ENCODE results near the gene HASPIN. TPM values are rescaled to one million over a fixed set of nuclear protein-coding genes. Genes with fewer than 3 reads are reported as not detected.

Gene HASPIN
- 20.5 and 22.6 TPM in 2 replicates for total RNA-seq (2014; rRNA removed; shearing (Covaris generic))

DNA sequence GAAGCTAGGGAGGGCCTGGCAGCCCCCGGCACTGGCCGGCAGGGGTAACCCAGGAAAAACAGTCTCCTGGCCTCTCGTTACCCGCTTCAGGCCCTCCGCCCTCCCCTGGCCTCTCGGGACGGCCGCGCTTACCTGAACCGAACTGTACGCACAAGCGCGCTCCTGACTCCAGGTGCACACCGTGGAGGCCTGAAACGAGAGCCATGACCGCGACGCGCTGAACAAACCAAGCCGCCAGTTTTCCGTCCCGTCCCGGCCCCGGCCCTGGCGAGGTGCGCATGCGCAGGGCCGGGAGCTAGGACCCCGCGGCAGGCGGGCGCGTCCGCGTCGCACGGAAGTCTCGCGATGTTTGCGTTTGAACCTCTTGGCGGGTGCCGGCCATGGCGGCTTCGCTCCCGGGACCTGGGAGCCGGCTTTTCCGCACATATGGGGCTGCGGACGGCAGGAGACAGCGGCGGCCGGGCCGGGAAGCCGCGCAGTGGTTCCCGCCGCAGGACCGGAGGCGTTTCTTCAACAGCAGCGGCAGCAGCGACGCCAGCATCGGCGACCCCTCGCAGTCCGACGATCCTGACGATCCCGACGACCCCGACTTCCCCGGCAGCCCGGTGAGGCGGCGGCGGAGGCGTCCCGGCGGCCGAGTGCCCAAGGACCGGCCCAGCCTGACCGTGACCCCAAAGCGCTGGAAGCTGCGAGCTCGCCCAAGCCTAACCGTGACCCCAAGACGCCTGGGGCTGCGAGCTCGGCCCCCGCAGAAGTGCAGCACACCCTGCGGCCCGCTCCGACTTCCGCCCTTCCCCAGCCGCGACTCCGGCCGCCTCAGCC, at the start of gene HASPIN:
HASPIN (plus strand) TSS at position 348 of the 822 bp plus-strand sequence; CDS start at position 381, 33 bp downstream.
- peak; percentile 78 for DNase-seq (ENCODE audit: low spot score)

DNA sequence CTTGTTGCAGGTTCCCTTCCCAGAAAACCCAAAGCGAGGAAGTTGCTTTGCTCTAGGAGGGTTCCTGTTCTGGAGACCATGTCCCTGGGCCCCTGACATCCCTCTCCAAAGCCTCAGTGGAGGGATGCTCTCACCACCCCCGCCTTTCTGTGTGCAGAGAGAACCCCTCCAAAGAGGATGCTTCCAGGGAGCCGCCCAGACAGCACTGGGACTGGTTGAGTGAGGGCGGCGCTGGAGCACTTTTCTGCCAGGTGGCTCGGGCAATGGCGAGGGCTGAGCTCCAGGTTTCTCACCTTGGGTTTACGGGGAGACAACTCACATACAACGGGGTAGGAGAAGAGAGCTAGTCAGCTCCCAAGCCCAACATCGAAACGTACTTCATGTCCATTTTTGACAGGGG, 47.8 kb upstream of the HASPIN start:
- DNase-seq (ENCODE audit: low spot score) = no peak

DNA sequence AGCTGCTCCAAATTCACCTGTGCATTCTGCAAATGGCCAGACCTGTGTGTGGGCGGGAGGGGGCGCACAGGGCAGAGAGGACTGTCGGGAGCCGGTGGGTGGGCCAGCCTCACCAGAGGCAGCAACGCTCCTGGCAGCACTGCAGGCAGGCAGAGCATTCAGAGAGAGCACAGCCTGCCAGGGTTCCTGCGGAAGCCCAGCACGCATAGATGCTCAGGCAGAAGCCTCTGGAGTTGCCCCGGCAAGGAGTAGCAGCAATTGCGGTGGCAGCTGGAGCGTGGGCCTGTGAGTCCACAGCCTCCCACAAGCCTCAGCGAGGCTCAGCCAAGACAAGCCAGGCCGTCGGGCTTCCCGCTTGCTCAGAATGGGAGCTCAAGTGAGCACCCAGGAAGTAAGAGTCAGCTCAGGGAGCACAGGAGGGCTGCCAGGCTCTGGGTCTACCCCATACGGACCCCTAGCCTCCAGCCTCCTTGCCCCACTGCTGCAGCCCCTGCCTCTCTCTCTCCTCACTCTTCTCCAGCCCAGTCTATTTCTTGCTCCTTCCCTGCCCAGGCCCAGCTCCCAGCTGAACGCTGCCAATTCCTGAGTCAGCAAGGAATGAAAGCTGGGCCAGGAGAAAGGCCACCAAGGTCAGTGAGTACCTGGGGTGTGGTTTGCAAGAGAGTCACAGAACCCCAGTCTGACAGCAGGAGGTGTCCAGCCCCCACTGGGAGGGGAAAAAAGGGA, 45.4 kb upstream of the HASPIN start:
- DNase-seq (ENCODE audit: low spot score) = no peak

DNA sequence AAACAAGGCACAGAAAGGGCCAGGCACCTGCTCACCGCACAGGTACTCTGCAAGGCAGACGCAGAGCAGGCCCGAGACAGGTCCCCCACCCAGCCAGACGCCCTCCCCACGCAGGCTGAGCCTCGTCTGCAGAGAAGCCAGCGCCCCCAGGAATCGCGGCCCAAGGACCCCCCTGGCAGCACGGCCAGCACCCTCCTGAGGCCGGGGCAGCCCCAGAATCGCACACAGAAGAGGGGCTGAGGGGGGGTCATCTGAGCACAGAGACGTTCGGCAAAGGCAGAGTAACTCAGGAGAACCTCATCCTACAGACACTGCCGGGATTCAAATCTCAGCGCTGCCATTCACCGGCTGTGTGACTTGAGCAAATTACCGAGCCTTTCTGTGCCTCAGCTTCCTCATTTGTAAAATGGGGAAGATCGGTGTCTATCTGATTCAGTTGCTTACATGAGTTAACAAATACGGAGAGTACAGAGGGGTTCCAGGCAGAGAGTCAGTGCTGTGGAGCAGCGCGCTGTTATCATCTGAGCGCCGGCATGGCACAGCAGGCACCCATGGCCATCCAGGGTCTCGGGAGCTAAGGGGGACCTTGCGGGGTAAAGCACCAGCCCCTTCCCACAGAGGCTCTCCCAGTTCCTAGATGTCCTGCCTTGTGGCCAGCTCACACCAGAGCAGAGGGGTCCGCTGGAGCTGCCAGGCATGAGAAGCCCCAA, 44.7 kb upstream of the HASPIN start:
- no peak for DNase-seq (ENCODE audit: low spot score)

DNA sequence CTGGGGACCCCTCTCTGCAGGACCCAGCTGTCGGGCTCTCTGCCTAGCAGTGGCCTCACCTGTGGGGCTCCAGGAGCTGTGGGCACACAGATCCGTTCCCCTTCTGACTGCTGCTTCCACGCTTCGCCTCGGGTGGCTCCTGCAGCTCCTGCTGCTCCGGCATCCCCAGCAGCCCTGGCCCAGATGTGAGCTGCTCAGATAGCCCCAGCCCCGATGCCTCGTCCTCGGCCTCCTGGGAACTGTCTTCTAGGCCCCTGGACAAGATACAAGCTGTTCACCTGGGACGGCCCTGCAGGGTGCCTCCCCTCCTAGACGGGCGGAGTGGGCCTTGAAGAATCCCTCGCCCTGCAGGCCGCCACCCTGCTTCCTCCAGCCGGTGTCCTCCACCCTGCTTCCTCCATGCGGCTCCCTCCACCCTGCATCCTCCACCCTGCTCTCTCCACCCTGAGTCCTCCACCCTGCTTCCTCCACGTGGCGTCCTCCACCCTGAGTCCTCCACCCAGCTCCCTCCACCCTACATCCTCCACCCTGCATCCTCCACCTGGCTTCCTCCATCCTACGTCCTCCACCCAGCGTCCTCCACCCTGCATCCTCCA, 44.1 kb upstream of the HASPIN start:
- no peak for DNase-seq (ENCODE audit: low spot score)

DNA sequence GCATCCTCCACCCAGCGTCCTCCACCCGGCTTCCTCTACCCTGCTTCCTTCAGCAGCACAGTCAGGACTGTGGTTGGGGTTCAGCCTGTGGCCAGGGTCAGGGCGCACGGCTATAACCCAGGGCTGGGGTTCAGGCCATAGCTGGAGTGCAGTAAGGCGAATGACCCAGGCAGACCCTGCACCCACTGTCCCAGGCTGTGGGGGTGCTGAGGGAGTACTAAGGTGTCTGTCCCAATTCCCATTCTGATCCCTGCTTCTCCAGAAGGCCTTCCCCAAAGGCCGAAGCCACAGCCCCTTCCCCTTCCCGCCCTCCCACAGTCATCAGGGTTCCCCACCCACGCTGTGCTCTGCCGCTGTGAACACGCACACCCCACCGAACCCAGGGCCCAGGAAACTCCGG, 42.6 kb upstream of the HASPIN start:
- no peak for DNase-seq (ENCODE audit: low spot score)

DNA sequence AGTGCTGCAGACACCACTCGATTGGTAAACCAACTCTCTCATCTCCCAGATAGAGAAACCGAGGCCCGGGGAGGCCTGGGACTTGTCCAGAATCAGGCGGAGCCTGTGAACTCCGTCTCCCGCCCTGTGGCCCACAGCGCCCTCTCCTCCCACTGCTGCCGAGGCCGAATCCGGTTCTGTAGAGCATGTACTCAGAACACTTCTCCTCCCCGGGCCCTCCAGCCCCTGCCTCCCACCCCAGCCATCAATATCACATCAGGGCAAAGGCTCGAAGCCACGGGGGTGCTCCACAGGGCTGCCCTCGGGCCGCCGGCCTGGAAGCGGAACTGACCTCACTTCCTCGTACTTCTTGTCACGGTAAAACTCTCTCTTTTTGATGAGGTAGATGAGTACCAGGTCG, 42.1 kb upstream of the HASPIN start:
- DNase-seq (ENCODE audit: low spot score) = no peak

DNA sequence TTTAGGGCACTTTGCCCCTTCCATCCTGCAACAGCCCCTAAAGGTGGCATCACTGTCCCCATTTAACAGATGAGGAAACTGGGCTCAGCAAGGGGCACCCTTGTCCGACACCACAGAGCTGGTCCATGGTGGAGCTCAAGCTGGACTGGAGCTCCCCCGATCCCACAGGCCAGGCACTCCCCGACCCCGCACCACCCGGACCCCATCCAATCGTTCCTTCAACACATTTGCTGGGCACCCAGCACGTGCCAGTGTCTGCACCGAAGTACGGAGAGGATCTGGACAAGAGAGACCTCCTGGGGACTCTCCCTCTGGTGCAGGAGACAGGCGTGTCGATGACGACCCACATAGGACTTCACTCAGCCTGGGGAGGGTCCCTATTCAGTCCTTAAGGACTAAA, 41.7 kb upstream of the HASPIN start:
- no peak for DNase-seq (ENCODE audit: low spot score)

DNA sequence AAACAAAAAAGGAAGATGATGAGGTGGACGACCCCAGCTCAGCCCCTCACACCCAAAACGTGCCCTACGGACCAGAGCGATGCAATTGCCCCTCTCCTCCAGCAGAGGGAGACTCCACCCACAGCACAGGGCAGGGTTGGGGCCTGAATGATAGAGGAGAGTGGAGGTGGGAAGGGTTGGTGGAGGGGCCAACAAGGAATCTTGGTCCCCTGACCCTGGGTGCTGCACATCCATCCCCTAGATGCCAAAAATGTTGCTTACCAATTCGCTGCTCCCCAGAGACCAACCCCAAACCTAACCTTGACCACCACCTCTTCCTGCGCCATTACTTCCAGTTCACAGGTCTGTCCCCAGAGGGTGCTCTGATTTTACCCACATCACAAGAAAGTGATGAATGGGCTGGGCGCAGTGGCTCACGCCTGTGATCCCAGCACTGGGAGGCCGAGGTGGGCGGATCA, 40.6 kb upstream of the HASPIN start:
- peak; percentile 37 for DNase-seq (ENCODE audit: low spot score)

DNA sequence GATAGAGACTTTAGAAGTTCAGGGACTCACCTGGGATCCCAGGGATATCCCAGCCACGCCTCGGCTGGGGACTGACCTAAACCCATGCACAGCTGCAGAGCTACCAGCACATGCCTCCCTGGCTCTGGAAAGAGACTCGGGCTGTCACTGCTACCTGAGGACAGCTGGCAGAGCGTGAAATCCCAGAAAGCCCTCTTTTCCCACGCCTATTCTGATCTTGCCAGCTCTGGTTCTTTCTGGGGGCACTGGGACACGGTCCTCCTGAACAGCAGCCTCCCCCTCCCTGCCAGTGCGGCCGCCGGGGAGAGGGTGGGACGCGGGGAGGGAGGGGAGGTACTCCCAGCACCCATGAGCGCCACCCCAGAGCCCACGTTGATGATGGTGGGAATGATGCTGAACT, 38.5 kb upstream of the HASPIN start:
- no peak for DNase-seq (ENCODE audit: low spot score)

DNA sequence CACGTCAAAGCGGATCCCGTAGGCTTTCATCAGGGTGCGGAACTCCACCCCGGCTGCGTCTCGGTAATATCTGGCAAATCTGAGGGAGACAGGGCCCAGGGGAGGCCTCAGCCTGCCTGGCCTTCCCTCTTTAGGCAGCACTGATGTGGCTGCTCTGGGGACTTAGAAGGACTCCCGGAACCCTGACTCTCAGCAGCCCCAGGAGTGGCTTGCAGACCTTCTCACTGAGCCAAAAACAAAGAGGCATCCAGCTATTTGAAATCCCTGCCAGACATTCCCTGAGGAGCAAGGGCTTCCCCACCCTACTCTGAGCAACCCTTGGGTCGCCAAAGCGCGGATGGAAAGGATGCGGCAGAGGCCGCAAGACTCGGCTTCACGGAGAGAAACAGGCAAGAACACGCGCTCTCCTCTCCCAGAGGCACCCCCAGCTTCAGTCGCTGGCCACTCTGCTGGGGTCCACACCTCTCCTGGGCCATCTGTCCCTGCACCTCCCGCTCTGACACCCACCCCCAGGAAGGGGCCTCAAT, 35.6 kb upstream of the HASPIN start:
- DNase-seq (ENCODE audit: low spot score) = no peak

DNA sequence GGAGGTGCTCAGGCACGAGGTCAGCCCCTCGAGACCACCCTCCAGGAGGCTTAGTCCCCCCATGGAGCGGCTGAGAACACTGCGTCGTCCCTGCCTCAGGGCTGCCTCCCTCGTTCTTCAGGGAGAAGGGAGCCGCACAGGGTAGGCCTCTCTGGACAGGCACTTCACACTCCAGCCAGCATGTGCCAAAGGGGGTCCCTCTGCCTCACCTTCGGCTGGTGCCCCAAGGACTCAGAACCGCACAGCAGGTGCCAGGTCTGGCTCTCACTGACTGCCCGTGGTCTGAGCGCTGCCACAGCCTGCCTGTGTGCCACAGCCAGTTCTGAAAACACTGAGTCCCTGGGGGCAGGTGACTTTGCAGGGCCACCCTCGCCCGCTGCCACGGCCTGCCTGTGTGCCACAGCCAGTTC, 34.8 kb upstream of the HASPIN start:
- no peak for DNase-seq (ENCODE audit: low spot score)

DNA sequence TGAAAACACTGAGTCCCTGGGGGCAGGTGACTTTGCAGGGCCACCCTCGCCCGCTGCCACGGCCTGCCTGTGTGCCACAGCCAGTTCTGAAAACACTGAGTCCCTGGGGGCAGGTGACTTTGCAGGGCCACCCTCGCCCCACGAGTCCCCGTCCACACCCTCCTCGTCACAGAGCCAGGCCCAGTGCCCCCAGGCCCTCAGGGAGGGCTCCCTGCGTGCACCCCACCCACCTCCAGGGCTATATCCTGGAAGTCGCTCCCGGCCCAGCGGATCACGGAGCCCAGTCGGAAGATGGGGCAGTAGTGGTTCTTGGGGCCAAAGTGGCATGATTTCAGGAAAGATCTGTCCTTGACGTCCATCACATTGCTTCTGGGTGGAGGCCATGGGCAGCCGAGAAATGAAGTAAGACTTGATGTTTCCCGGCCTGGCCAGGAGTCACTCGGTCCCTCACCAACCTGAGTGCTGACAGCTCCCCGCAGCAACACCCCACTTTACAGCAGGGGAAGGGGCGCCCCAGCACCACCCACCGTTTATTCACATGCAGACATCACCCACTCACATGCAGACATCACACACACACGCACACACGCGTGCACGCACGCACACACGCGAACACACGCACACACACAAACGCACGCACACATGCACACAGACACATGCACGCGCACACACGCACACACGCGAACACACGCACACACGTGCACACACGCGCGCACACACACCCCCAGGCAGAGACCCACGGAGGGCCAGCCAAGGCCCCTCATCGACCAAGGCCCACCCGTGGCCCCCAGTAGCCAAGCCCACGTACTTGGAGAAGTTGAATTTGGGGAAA, 34.2 kb upstream of the HASPIN start:
- no peak for DNase-seq (ENCODE audit: low spot score)

DNA sequence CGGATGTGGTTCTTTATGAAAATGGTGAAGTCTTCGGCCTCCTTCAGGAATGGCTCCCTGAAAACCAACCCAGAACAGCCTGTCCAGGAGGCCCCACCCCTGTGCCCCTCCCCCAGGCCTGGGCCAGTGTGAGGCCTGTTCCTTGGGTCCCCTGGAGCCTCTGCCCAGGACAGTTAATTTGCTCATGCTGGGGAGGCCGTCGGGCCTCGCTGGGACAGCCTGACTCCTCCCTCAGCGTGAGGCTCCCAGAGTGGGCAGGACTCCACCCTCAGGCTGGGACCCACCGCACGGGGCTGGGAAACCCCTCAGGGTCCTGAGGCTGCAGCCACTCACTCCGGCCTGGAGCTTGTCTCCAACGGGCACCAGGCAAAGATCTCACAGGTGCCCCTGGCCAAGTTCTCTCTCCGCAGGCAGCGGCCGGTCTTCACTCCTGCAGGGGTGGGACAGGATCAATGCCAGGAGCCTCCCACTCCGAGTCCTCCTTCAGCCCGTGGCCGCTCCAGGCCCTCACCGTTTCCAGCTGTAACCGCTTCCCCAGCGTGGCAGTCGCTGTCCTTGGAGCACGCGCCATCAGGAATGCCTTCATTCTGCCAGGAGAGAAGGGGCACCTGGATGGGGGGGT, 33.5 kb upstream of the HASPIN start:
- DNase-seq (ENCODE audit: low spot score) = no peak

DNA sequence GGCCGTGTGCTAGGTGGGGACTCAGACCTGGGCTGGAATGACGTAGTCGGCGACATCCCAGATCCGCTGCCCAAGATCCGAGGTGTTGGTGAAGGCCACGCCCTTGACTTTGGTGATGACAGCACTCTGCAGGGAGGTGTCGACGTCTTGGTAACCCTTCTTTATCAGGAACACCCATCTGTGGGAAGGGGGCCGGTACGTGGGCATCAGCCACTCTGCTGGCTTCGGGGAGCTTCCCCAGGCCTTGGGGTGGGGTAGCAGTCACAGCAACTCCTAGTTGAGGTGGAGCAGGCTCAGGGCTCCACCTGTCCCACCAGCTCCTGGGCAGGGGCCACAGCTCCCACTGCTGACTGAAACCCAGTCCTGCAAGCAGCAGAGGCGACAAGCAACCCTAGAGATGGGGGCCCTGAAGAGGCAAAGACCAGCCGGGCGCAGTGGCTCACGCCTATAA, 32.1 kb upstream of the HASPIN start:
- DNase-seq (ENCODE audit: low spot score) = no peak

DNA sequence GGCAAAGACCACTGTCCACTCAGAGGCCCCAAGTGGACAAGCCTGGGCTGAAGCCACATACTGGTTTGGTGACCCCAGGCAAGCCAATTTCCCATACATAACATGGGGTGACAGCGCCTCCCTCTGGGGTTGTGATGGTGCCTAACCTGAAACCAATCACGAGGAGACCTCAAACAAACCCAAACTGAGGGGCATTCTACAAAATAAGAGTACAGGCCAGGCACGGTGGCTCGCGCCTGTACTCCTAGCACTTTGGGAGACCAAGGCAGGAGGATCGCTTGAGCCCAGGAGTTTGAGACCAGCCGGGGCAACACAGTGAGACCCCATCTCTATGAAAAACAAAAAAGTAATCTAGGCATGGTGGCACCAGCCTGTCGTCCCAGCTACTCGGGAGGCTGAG, 31.4 kb upstream of the HASPIN start:
- no peak for DNase-seq (ENCODE audit: low spot score)

DNA sequence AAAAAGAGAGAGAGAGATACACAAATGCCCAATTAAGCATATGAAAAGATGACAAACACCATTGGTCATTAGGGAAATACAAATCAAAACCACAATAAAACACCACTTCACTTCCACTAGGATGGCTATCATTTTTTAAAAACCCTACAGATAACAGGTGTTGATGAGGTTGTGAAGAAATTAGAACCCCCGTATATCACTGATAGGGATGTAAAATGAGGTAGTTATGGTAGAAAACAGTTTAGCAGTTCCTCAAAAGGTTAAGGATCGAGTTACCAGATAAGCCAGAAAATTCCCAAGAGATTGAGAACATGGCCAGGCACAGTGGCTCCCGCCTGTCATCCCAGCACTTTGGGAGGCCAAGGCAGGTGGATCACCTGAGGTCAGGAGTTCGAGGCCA, 30.6 kb upstream of the HASPIN start:
- DNase-seq (ENCODE audit: low spot score) = no peak

DNA sequence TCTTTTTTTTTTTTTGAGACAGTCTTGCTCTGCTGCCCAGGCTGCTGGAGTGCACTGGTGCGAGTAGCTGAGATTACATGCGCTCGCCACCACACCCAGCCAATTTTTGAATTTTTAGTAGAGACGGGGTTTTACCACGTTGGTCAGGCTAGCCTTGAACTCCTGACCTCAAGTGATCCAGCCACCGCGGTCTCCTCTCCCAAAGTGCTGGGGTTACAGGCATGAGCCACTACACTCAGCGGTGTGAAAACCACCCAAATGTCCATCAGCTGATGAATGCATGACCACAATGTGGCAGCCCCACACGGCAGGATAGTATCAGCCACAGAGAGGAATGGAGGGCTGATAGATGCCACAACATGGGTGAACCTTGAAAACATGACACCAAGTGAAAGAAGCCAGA, 29.9 kb upstream of the HASPIN start:
- peak; percentile 28 for DNase-seq (ENCODE audit: low spot score)

DNA sequence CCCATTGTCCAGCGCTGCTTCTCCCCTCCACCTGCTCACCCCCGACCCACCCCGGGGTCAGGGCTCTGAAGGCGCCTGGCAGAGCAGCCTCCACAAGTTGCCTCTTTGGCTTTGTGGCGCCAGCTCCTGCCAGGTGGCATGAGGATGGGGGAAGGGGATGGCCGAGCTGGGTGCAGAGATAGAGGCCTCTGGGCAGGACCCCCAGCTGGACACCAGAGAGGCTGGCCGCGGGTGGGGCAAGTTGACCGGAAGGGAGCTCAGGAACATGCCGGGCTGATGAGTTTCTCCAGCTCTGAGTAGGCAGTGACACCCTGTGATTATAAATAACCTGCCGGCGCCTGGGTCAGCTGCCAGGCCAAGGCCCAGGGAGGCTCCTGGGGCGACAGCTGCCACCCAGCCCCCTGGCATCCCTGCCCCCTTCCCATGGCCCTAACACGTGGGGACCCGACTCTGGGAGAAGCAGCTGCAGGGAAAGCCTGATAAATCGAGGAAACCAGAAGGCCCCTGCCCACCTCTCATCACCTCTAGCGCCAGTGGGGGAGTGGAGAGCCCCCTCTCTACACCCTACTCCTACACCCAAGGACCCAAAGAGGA, 28.5 kb upstream of the HASPIN start:
- DNase-seq (ENCODE audit: low spot score) = peak; percentile 75
